Neural cell (in vitro differentiated cells): ENCODE measurements around the gene GUCY2C. TPM values are rescaled to one million over a fixed set of nuclear protein-coding genes. Genes with fewer than 3 reads are reported as not detected.

Experiments
- H2AFZ ChIP-seq: fragments of 200-600, 300-800 bp; sonication (generic), shearing (Covaris generic); 2 replicates; pipeline ENCODE4 v1.6.0; 2014; ENCODE audit warnings: low read depth, mild to moderate bottlenecking, antibody characterized with exemption, low read length, moderate library complexity
- H3F3A ChIP-seq: fragments of 200-600 bp; shearing (Covaris generic); 2 replicates; pipeline ENCODE4 v1.6.1; 2016; ENCODE audit warnings: mild to moderate bottlenecking, moderate library complexity, mixed read lengths, antibody characterized with exemption, low read length; ENCODE audit not compliant: insufficient read depth, poor library complexity, severe bottlenecking
- H3K27ac ChIP-seq: fragments of 200-600, 300-800 bp; sonication (generic), shearing (Covaris generic); 2 replicates; pipeline ENCODE4 v1.5.1; 2014; ENCODE audit warnings: mild to moderate bottlenecking, low read length, moderate library complexity
- H3K27me3 ChIP-seq: fragments of 300-800, 200-600 bp; sonication (generic), shearing (Covaris generic); 2 replicates; pipeline ENCODE4 v1.6.0; 2014; ENCODE audit warnings: mild to moderate bottlenecking, low read depth, low read length, moderate library complexity; ENCODE audit not compliant: insufficient read depth
- H3K36me3 ChIP-seq: fragments of 300-800, 200-600 bp; sonication (generic), shearing (Covaris generic); 2 replicates; pipeline ENCODE4 v1.5.1; 2014; ENCODE audit warnings: mild to moderate bottlenecking, antibody characterized with exemption, low read length, moderate library complexity; ENCODE audit not compliant: insufficient read depth
- H3K4me2 ChIP-seq: fragments of 300-800, 200-600 bp; sonication (generic), shearing (Covaris generic); 2 replicates; pipeline ENCODE4 v1.6.0; 2014; ENCODE audit warnings: mild to moderate bottlenecking, low read length
- H3K4me3 ChIP-seq: fragments of 300-800, 200-600 bp; sonication (generic), shearing (Covaris generic); 2 replicates; pipeline ENCODE4 v1.5.1; 2014; ENCODE audit warnings: mild to moderate bottlenecking, low read length, moderate library complexity
- H3K79me2 ChIP-seq: fragments of 200-600 bp; shearing (Covaris generic); replicated peaks from 2 replicates; pipeline ENCODE4 v1.6.0; 2014; ENCODE audit warnings: mild to moderate bottlenecking, low read length, moderate library complexity; ENCODE audit not compliant: insufficient read depth
- H3K9ac ChIP-seq: fragments of 300-800, 200-600 bp; sonication (generic), shearing (Covaris generic); 2 replicates; pipeline ENCODE4 v1.6.1; 2016; ENCODE audit warnings: mild to moderate bottlenecking, low read length, mixed read lengths
- H3K9me2 ChIP-seq: fragments of 200-600 bp; shearing (Covaris generic); 2 replicates; pipeline ENCODE4 v1.6.1; 2016; ENCODE audit warnings: mild to moderate bottlenecking, low read length, mixed read lengths; ENCODE audit not compliant: insufficient read depth
- H3K9me3 ChIP-seq: fragments of 200-600, 300-800 bp; sonication (generic), shearing (Covaris generic); 2 replicates; pipeline ENCODE4 v1.6.1; 2016; ENCODE audit warnings: mild to moderate bottlenecking, mixed run types, low read length, moderate library complexity, mixed read lengths
- H4K20me1 ChIP-seq: fragments of 200-600 bp; shearing (Covaris generic); 2 replicates; pipeline ENCODE4 v1.6.1; 2016; ENCODE audit warnings: mild to moderate bottlenecking, mixed run types; ENCODE audit not compliant: insufficient read depth
- EP300 ChIP-seq: fragments of 450-650 bp; conservative IDR thresholded peaks from 2 replicates; pipeline ENCODE4 v1.6.1; 2014; ENCODE audit warnings: antibody characterized with exemption, mild to moderate bottlenecking, moderate library complexity; ENCODE audit not compliant: poor library complexity, severe bottlenecking
- EZH2 ChIP-seq: fragments of 200-600, 300-800 bp; shearing (Covaris generic), sonication (generic); IDR thresholded peaks from 2 replicates; pipeline ENCODE4 v1.6.1; 2014; ENCODE audit warnings: antibody characterized with exemption, low read length, borderline replicate concordance, mild to moderate bottlenecking; ENCODE audit not compliant: insufficient read depth, poor library complexity, severe bottlenecking
- MXI1 ChIP-seq: fragments of 450-650 bp; conservative IDR thresholded peaks from 2 replicates; pipeline ENCODE4 v1.6.1; 2014; ENCODE audit warnings: antibody characterized with exemption, mild to moderate bottlenecking; ENCODE audit not compliant: poor library complexity, severe bottlenecking
- POLR2AphosphoS5 ChIP-seq: IDR thresholded peaks from 2 replicates; pipeline ENCODE4 v1.6.1; 2012
- RAD21 ChIP-seq: fragments of 450-650 bp; conservative IDR thresholded peaks from 2 replicates; pipeline ENCODE4 v1.6.1; 2014; ENCODE audit warnings: antibody characterized with exemption, mild to moderate bottlenecking, moderate library complexity
- REST ChIP-seq: IDR thresholded peaks from 2 replicates; pipeline ENCODE4 v1.6.1; 2012; ENCODE audit warnings: borderline replicate concordance
- SMC3 ChIP-seq: fragments of 450-650 bp; conservative IDR thresholded peaks from 2 replicates; pipeline ENCODE4 v1.6.1; 2014; ENCODE audit warnings: antibody characterized with exemption, mild to moderate bottlenecking, moderate library complexity; ENCODE audit not compliant: poor library complexity
- TAF1 ChIP-seq: IDR thresholded peaks from 2 replicates; pipeline ENCODE4 v1.6.1; 2012; ENCODE audit warnings: low read depth
- polyA plus RNA-seq: library from polyadenylated mRNA; depleted of rRNA; stranded (reverse); fragments of >200 nt; gene quantifications from 2 replicates; pipeline ENCODE4 v1.2.3, GENCODE V29; 2014
- TF ChIP-seq, protein P1 (sequence below): fragments of 450-650 bp; IDR thresholded peaks from 2 replicates; pipeline ENCODE4 v1.5.1; 2014; ENCODE audit warnings: antibody characterized with exemption, mild to moderate bottlenecking, moderate library complexity; ENCODE audit not compliant: poor library complexity, severe bottlenecking

GUCY2C gene
- polyA plus RNA-seq, 1 donor from 2014 or later = not detected

DNA sequence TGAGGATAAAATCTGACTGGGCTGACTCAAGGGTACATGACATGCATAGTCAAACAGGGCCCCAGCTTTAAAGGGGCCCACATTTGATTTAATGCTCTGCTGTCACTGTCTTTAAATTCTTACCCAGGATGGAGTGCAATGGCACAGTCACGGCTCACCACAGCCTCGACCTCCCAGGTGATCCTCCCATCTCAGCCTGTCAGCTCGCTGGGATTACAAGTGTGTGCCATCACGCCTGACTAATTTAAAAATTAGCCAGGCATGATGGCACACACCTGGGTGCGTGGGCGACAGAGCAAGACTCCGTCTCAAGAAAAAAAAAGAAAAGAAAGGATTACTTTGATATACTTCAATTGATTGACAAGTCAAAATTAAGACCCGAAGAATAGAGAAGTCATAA, 119.5 kb downstream of the GUCY2C start:
- Histone ChIP-seq H3K27me3 (no peaks in the 10 kb centered on the region), H3K9me2 (no peaks in the 10 kb centered on the region), H3K79me2 (no peaks in the 10 kb centered on the region), H3K4me3 (no peak overlapping the region), H3K27ac (no peak overlapping the region), H3K4me2 (no peak overlapping the region), H3K36me3 (no peaks in the 10 kb centered on the region), H3K9ac (no peak overlapping the region), H4K20me1 (no peaks in the 10 kb centered on the region), H3F3A (no peaks in the 10 kb centered on the region), H3K9me3 (no peaks in the 10 kb centered on the region), H2AFZ (no peak overlapping the region)
- TF ChIP-seq SMC3 (no peak), TAF1 (no peak), EP300 (no peak), POLR2AphosphoS5 (no peak), REST (no peak), MXI1 (no peak), RAD21 (no peak), EZH2 (no peak)
- TF ChIP-seq, protein P1, sequence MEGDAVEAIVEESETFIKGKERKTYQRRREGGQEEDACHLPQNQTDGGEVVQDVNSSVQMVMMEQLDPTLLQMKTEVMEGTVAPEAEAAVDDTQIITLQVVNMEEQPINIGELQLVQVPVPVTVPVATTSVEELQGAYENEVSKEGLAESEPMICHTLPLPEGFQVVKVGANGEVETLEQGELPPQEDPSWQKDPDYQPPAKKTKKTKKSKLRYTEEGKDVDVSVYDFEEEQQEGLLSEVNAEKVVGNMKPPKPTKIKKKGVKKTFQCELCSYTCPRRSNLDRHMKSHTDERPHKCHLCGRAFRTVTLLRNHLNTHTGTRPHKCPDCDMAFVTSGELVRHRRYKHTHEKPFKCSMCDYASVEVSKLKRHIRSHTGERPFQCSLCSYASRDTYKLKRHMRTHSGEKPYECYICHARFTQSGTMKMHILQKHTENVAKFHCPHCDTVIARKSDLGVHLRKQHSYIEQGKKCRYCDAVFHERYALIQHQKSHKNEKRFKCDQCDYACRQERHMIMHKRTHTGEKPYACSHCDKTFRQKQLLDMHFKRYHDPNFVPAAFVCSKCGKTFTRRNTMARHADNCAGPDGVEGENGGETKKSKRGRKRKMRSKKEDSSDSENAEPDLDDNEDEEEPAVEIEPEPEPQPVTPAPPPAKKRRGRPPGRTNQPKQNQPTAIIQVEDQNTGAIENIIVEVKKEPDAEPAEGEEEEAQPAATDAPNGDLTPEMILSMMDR = no peak

GRCh38 chr12:14575585-14575984, 120.8 kb downstream of the GUCY2C start:
- H3K9me3 ChIP-seq = no peaks in the 10 kb centered on the region
- no peak overlapping the region for H3K4me2 ChIP-seq
- no peaks in the 10 kb centered on the region for H3K9me2 ChIP-seq
- no peaks in the 10 kb centered on the region for H4K20me1 ChIP-seq
- H3K27ac ChIP-seq = no peak overlapping the region
- no peaks in the 10 kb centered on the region for H3F3A ChIP-seq
- no peak overlapping the region for H2AFZ ChIP-seq
- no peaks in the 10 kb centered on the region for H3K79me2 ChIP-seq
- H3K4me3 ChIP-seq = no peak overlapping the region
- TF ChIP-seq SMC3 (no peak), TAF1 (no peak), EZH2 (no peak), EP300 (no peak), POLR2AphosphoS5 (no peak), REST (no peak), RAD21 (no peak), MXI1 (no peak)
- TF ChIP-seq, protein P1 = no peak
- H3K9ac ChIP-seq = no peak overlapping the region
- no peaks in the 10 kb centered on the region for H3K27me3 ChIP-seq
- no peaks in the 10 kb centered on the region for H3K36me3 ChIP-seq
